HG03521 (cell line): ENCODE measurements around the gene DYSF.
A peak's percentile ranks its signal among the peaks of the same experiment; 100 is the strongest.

ENCODE experiments used
- ATAC-seq: cut with Tn5 transposase; IDR thresholded peaks from one replicate; pipeline ENCODE4 v1.9.1; 2021; ENCODE audit warnings: mild to moderate bottlenecking, moderate library complexity; ENCODE audit not compliant: unreplicated experiment

Gene DYSF

GRCh38 chr2:71524476-71524875 is 71.1 kb downstream of the DYSF start:
- ATAC-seq = no peak

DNA sequence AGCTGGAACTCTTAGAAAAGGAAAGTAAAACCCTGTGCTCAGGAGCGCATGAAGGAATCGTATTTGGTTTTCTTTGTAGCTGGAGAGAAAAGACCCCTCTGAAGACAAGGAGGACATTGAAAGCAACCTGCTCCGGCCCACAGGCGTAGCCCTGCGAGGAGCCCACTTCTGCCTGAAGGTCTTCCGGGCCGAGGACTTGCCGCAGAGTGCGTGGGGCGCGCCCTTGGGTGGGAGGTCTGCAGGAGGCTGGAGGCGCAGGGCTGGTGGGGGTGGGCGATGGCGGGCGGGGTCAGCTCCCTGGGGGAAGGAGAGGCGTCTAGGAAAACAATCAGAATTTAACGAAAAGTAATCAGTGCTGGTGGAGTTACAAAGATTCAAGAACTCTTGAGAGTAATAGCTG is 72.8 kb downstream of the DYSF start:
- no peak for ATAC-seq

- ATAC-seq = no peak
These were observed 73.6 kb downstream of the DYSF start for GRCh38 chr2:71526975-71527374.

DNA sequence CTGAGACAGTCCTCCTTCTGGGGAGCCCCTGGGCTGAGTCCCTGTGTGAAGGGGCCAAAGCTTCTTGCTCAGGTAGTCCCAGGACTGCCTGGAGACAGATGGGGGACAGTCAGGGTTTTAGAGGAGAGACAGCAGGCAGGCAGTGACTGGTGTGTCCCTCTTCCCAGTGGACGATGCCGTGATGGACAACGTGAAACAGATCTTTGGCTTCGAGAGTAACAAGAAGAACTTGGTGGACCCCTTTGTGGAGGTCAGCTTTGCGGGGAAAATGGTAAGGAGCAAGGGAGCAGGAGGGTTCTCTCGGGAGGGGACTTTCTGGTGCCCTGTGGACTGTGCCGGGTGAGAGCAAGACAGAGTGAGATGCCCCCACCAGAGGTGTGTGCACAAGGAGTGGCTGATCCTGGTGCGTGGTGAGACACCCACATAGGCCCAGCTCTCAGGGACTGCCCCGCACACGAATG is 74.8 kb downstream of the DYSF start:
- ATAC-seq = no peak

DNA sequence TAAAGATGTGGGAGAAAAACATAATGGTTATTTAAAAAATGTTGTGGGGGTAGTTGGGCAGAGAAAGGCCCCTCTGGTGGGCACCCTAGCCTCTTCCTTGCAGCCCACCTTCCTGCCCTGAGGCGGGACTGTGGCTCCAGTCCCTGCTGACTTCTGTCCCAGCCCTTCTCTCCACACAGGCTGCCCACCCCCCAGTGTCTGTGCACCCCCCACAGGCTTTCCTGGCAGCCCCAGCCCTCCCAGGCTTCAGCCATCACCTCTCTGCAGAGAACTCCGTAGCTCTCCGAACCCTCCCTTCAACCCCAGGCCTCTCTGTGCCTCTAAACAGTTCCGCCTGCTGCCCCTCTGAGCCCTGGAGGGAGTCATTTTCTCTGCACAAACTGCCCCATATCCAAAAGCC is 75.4 kb downstream of the DYSF start:
- no peak for ATAC-seq

GRCh38 chr2:71530211-71530610 is 76.8 kb downstream of the DYSF start:
- ATAC-seq = no peak

DNA sequence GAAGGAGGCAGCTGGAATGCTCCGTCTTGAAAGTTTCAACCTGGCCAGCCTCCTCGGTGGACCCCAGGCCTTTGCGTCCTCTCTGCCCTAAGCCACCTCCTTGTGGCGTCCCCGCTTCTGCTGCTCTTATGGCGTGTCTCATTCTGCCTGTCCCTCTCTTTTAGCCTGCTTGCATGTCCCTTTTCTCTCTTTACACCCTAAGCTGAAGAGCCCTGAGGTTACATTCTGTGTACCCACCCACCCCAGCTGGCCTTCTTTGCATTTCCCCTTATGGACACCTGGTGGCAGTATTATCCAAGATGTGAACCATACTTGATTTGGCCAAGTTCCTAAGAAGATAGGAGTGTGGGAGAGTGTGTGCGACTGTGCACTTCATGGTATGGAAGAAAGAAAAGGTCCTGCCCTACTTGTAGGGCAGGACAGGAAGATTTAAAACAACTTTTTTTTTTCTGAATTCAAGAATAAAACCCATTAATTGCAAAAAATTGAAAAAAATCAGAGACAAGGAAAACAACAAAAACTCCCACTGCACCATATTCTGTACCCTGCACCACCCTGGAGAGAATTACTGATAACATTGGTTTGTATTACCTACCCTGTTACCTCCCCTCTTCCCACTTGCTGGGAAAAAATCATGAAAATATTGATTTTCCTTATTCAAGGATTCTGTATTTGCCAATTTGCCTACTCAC is 77.4 kb downstream of the DYSF start:
- no peak for ATAC-seq

DNA sequence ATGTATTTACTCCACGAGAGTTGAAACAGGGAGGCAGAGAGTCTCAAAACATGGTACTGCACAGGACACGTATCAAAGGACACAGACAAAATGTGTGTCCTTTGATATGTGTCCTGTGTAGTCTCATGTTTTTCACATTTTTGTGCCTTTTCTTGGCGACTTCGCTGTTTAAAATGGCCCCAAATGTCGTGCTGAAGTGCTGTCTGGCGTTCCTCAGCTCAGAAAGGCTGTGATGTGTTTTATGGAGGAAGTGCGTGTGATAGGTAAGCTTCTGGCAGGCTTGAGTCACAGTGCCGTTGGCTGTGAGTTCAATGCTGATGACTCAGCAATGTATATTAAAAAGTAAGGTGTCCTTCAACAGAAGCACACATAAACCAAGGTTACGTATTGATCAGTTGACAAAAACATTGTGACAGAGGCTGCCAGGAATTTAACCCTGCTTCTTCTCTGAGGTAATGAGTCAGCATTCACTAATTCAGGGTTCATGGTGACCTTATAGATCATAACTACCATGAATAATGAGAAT is 78.2 kb downstream of the DYSF start:
- no peak for ATAC-seq

GRCh38 chr2:71532327-71532726 is 79.0 kb downstream of the DYSF start:
- ATAC-seq = no peak

DNA sequence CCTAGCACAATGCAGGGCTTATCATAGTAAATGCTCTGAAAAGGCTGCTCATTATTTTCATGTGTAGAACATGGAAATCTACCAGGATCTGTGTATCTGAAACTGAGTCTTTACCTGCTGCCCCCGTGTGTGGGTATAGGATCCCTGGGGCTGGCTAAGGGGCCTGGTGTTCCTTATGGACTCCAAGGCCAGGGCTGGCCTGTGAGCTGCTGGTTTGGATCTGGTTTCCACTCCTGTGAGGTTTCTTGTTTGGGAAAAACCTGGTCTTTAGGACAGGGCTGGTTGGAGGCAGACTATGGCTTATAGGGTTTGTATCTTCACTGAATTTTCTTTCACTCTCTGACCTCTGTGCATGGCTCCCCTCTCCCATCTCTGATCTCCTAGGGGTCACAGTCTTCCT is 80.8 kb downstream of the DYSF start:
- no peak for ATAC-seq

GRCh38 chr2:71534826-71535225 is 81.5 kb downstream of the DYSF start:
- ATAC-seq = no peak

DNA sequence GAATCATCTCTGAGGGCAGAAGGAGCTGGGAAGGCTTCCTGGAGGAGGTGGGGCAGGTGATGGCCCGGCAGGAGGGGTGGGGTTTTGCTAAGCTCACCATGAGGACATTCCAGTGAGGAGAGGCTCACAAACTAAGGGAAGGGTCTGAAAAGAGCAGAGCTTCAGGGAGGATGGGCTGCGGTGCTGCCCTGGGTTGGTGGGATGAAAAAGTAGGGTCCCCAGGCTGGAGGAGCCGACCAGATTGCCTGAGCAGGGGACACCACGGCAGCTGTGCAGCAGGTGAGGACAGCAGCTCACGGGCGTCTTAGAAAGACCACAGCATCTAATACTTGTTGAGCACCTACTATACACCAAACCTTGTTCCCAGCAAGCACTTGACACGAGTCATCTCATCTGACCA is 82.2 kb downstream of the DYSF start:
- ATAC-seq = no peak

- ATAC-seq = no peak
These were observed 82.9 kb downstream of the DYSF start for GRCh38 chr2:71536226-71536671.

DNA sequence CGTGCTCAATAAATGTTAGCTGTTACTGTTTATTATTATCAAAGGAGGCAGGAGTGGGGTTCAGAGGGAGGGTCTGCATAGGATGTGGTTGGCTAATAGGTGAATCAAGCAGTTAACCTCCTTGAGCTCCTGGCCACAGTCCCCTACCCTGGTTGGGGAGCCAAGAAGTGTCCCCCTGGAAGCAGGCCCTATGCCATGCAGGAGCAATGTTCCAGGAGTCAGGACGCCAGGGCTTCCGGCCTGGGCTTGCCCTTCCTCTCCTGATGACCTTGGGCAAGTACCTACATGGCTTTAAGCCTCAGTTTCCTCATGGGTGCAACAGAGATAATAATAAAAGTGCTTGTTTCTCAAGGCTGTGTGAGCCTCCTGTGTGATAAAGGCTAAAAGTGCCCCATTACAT is 84.9 kb downstream of the DYSF start:
- no peak for ATAC-seq

- ATAC-seq = no peak
These were observed 85.4 kb downstream of the DYSF start for GRCh38 chr2:71538656-71539265.

DNA sequence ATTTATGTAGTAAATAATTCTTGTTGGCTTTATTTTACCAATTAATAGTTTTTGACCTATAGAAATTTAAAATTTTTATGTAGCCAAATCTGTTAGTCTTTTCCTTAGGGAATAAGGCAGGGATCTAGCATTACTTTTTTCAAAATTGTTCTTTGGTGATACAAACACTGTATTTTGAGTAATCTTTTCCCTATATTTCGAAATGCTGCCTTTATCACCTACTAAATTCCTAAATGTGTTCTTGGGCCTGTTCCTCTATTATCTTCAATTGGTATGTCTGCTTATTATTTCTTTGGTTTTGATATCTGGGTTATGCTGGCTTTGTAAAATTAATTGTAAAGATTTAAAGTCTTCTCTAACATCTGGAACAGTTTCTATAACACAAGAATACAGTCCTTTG is 87.5 kb downstream of the DYSF start:
- ATAC-seq = no peak

DNA sequence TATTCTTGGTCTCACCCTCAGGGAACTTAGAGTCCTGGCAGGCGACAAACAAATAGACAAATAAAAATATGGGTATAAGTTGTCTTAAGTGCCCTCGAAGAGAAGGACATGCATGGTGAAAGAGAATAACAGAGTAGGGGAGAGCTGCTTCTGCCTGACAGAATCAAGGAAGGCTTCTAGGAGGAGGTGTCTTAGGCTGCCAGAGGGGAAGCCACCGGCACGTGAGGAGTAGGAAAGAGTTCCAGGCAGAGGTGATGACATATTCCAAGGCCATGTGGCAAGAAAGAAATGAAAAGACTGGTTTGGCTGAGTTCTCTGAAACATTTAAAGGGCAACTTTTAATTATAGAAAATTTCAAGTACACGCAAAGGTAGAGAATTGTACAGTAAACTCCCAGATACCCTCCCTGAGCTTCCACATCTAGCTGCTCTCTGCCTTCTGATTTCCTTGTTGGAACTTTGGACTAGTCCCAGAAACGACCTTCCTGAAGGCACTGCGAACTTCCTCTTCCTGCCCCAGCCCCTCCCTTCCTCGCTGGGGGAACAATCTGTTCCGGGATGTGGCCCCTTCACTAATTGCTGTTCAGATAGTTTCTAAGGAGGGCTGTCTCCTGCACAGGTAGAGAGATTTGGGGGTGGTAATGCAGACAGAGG is 91.7 kb downstream of the DYSF start:
- ATAC-seq = no peak

DNA sequence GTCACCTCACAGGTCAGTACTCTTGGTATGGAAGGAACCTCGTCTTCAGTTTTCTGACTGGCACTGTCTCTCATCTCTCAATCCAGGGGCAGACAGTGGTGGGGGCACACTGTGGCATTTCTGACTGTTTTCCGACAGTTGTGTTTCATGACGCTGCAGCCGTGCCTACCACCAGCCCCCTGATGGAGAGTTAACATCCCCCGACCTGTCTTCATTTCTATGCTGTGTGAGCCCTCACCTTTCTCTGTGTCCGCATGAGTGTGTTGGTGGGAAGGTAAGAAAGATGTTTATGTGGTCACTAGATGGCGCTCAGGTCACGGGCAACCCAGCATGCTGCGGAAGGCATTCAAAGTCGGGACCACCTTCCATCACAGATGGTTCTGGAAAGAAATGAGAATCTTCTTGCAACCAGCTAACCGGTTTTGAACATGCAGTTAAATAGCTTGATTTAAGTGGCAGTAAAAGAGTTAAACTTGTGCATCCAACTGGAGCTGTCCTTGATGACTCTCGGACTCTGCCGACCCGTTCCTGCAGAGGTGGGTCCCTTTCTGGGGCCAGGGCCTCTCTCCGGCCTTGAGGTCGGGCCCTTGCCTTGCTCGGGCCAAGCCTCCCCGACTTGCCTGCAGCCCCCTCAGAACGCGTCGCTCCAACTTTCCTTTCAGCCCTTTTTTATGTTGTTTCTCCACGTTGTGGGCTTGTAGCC is 92.4 kb downstream of the DYSF start:
- peak; percentile 57 for ATAC-seq

- no peak for ATAC-seq
These were observed 92.9 kb downstream of the DYSF start for GRCh38 chr2:71546275-71546638.

GRCh38 chr2:71546777-71547281 is 93.5 kb downstream of the DYSF start:
- no peak for ATAC-seq

- no peak for ATAC-seq
These were observed 94.4 kb downstream of the DYSF start for GRCh38 chr2:71547616-71548285.
